Measurements from ENCODE around the gene RAB41. TPM values are rescaled to one million over a fixed set of nuclear protein-coding genes. Genes with fewer than 3 reads are reported as not detected.

The RAB41 gene
- total and polyA plus RNA-seq, 2 of the 13 experiments (the other 11 are each of a cell fraction or from before 2014, with no cell fraction given), result not detected

DNA sequence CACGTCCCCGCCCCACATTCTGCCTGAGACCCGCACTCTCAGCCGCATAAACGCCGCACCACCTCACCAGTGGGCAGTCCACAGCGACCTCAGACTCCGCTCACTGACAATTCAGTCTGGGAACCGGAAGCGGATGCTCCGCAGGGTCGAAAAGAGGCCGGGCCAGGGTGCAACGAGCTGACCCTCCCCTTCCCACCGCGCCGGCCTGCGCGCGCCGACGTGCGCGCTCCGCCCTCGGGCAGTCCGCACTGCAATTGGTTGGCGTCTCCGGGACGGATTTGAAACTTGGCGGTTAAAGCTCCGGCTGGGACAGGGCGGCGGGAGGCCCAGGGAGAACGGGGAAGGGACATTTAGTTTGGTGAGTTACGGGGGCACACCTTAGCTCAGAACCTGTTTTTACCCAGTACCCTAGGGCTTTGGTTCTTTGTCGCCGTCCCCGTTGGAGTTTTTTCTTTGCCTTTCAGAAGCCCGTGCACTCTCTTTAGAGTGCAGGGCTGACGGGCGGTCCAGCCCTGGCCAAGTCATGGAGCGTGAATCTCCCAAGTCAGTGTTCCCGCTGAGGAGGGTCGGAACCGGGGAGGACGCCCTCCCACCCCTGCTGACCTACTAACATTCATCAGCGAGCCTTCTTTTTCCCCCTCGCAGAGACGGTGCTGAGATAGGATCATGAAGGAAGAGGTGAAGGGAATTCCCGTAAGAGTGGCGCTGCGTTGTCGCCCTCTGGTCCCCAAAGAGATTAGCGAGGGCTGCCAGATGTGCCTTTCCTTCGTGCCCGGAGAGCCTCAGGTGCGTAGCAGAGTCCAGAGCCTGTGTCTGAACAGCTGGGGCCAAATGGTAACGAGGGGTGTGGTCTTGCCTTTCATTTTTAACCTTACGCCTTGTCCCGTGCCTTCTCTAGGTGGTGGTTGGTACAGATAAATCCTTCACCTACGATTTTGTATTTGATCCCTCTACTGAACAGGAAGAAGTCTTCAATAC is 8.1 kb downstream of the RAB41 start, which contains the start of the genes KIF4A and PDZD11 (continued):
- TF ChIP-seq, protein P1, sequence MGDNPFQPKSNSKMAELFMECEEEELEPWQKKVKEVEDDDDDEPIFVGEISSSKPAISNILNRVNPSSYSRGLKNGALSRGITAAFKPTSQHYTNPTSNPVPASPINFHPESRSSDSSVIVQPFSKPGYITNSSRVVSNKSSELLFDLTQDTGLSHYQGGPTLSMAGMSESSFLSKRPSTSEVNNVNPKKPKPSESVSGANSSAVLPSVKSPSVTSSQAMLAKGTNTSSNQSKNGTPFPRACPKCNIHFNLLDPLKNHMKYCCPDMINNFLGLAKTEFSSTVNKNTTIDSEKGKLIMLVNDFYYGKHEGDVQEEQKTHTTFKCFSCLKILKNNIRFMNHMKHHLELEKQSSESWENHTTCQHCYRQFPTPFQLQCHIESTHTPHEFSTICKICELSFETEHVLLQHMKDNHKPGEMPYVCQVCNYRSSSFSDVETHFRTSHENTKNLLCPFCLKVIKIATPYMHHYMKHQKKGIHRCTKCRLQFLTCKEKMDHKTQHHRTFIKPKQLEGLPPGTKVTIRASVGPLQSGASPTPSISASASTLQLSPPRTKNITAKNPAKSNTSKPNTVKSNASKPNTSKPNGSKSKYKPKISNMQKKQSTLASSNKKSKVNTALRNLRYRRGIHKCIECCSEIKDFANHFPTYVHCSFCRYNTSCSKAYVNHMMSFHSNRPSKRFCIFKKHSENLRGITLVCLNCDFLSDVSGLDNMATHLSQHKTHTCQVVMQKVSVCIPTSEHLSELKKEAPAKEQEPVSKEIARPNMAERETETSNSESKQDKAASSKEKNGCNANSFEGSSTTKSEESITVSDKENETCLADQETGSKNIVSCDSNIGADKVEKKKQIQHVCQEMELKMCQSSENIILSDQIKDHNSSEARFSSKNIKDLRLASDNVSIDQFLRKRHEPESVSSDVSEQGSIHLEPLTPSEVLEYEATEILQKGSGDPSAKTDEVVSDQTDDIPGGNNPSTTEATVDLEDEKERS (CRISPR knock-in tag; IDR thresholded peaks at IDR 0.05), result no peak
- TF ChIP-seq KLF13 (CRISPR knock-in tag; IDR thresholded peaks at IDR 0.05) (no peak), KLF15 (CRISPR knock-in tag; IDR thresholded peaks at IDR 0.05; ENCODE audit: borderline replicate concordance) (no peak), TGIF2 (CRISPR knock-in tag; IDR thresholded peaks at IDR 0.05) (peak; percentile 46; the same call in 1 of the 2 replicates), EED (CRISPR knock-in tag; IDR thresholded peaks at IDR 0.05) (no peak), ETV5 (CRISPR knock-in tag; IDR thresholded peaks at IDR 0.05; ENCODE audit: borderline replicate concordance) (0 out of 2 replicates have a peak, but pooled peaks have one; percentile 41), NFRKB (IDR thresholded peaks at IDR 0.05) (no peak), CBFB (CRISPR knock-in tag; IDR thresholded peaks at IDR 0.05) (no peak), SOX13 (IDR thresholded peaks at IDR 0.05) (no peak), SOX13 (CRISPR knock-in tag; conservative IDR thresholded peaks at IDR 0.05 in 1 of 2, IDR thresholded peaks at IDR 0.05 in 1 of 2) (no peak), CHD4 (IDR thresholded peaks at IDR 0.05; ENCODE audit: borderline replicate concordance, low read length) (no peak), BORCS8-MEF2B (CRISPR knock-in tag; IDR thresholded peaks at IDR 0.05) (peak; percentile 81; the same call in 1 of the 2 replicates), ZNF451 (CRISPR knock-in tag; IDR thresholded peaks at IDR 0.05) (no peak), KDM1A (CRISPR knock-in tag; IDR thresholded peaks at IDR 0.05) (no peak), STAT5B (CRISPR knock-in tag; IDR thresholded peaks at IDR 0.05) (no peak), ZNF468 (CRISPR knock-in tag; IDR thresholded peaks at IDR 0.05) (no peak)
- TF ChIP-seq, protein P2, sequence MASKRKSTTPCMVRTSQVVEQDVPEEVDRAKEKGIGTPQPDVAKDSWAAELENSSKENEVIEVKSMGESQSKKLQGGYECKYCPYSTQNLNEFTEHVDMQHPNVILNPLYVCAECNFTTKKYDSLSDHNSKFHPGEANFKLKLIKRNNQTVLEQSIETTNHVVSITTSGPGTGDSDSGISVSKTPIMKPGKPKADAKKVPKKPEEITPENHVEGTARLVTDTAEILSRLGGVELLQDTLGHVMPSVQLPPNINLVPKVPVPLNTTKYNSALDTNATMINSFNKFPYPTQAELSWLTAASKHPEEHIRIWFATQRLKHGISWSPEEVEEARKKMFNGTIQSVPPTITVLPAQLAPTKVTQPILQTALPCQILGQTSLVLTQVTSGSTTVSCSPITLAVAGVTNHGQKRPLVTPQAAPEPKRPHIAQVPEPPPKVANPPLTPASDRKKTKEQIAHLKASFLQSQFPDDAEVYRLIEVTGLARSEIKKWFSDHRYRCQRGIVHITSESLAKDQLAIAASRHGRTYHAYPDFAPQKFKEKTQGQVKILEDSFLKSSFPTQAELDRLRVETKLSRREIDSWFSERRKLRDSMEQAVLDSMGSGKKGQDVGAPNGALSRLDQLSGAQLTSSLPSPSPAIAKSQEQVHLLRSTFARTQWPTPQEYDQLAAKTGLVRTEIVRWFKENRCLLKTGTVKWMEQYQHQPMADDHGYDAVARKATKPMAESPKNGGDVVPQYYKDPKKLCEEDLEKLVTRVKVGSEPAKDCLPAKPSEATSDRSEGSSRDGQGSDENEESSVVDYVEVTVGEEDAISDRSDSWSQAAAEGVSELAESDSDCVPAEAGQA (IDR thresholded peaks at IDR 0.05; ENCODE audit: low read depth), result no peak
- TF ChIP-seq, protein P2 (CRISPR knock-in tag; IDR thresholded peaks at IDR 0.05; ENCODE audit: borderline replicate concordance), result no peak
- TF ChIP-seq, protein P3, sequence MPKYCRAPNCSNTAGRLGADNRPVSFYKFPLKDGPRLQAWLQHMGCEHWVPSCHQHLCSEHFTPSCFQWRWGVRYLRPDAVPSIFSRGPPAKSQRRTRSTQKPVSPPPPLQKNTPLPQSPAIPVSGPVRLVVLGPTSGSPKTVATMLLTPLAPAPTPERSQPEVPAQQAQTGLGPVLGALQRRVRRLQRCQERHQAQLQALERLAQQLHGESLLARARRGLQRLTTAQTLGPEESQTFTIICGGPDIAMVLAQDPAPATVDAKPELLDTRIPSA (CRISPR knock-in tag; IDR thresholded peaks at IDR 0.05; ENCODE audit: borderline replicate concordance), result no peak
